ENCODE data around the gene GBP6.
"Not testable (repeated sequence)": the region's sequence is repeated elsewhere in the genome, so short reads cannot be mapped to it uniquely, and the experiment has no call there.

The GBP6 gene, protein sequence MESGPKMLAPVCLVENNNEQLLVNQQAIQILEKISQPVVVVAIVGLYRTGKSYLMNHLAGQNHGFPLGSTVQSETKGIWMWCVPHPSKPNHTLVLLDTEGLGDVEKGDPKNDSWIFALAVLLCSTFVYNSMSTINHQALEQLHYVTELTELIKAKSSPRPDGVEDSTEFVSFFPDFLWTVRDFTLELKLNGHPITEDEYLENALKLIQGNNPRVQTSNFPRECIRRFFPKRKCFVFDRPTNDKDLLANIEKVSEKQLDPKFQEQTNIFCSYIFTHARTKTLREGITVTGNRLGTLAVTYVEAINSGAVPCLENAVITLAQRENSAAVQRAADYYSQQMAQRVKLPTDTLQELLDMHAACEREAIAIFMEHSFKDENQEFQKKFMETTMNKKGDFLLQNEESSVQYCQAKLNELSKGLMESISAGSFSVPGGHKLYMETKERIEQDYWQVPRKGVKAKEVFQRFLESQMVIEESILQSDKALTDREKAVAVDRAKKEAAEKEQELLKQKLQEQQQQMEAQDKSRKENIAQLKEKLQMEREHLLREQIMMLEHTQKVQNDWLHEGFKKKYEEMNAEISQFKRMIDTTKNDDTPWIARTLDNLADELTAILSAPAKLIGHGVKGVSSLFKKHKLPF

DNA sequence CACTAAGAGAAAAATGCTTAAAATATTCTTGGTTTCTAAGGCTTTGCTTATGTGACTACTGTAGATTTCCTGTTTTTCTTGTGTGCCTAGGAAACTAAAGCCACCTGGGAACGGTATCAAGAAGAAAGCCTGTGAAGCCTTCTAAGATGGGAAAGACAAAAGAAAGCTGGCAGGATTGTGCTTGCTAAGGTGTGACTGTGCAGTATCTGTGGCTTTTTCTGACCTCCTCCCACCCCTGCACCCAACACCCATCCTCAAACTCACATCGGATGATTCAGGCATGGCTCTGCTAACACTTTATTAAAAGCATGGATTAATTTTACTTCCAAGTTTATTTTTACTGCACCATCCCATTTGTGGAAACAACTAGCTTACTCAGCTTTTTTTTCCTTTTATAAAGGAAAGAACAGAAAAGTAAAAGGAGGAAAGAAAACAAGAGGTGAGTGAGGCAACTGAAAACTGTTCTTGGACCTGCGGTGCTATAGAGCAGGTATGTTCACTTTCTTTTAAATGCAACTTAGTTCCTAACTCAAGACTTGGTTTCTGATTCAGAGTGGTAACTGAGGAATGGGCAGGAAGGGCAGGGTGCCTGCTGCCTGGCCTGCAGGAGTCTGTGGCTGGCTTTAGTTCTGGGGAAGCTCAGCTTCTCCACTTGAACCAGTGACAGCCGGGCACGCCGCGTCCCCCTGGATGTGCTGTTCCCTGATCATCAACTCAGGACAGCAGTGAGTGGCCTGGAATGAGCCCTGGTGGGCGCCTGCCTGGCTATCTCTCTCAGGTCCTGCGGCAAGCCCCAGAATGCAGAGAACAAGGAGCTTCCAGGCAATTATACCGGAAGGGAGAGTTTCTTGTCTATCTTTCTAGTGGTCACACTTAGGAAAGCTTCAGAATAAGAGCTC is at the start of gene GBP6:
Gene GBP6, plus strand, starts transcription at position 422 of the 899 bp plus-strand sequence. CDS start 4,493 bp downstream, outside the sequence.
- no peak for DNase-seq (ENCODE audit: low read depth in 3 of 3, low spot score in 1 of 3)

DNA sequence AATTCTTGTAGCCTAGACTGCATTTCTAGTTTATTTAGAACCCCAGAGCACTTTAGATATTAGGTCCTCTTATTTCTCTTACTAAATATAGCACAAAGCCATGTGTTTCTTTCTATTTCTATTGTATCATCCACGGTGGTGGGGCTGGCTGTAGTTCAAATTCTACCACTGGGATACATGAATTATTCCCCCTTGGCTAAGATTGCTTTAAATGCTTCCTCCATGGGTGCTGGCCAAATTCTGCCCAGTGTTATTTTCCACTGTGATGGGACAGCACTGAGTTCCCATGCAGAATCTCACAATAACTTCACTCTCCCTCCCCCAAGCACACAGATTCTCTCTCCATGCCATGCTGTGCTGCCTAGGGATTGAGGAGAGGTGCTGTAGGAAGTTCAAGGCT is 41.5 kb upstream of the GBP6 start:
- DNase-seq (ENCODE audit: low read depth in 3 of 3, low spot score in 1 of 3), result no peak

DNA sequence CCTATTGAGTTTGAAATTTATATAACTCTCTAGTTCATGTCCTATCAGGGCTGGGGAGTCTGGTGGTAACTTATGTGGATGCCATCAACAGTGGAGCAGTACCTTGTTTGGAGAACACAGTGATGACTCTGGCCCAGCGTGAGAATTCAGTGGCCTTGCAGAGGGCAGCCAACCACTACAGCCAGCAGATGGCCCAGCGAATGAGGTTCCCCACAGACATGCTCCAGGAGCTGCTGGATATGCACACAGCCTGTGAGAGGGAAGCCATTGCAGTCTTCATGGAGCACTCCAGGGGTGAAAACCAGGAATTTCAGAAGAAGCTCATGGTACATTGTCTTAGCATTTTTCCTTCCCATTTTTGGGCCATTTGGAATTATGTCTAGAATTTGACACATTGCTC is 32.0 kb upstream of the GBP6 start:
- DNase-seq (ENCODE audit: low read depth in 3 of 3, low spot score in 1 of 3), result no peak

DNA sequence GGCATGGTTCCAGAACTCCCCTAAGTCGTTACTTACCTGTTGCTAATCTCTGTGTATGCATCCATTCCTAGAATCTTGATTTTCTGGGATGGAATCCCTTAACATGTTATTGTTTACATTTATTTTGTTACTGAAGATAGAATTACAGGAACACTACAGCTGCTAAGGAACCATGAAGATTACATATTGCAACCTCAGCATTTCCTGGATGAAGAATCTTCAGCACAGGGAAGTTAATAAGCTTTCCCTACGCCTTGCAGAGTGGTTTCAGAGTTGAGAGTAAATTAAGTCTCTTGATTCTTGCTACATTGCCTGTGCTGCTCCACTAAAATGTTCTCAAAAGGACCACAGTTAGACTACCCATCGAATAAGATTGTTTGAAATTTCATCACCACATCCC is 31.4 kb upstream of the GBP6 start:
- DNase-seq (ENCODE audit: low read depth in 3 of 3, low spot score in 1 of 3), result no peak

DNA sequence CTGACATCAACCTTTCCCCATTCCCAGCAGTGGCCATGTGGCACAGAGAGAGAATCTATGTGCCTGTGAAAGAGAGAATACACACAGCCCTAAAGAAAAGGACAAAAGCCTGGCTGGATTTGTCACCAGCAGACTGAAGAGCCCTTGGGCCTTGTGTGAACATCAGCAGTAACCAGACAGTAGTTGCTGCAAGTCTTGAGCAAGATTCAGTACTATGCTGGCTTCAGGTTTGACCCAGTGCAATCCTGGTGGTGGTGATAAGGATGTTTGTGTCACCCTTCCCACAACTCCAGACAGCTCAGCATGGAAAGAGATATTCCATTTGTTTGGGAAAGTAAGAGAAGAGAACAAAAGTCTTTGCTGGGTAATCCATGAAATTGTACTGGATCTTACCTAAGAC is 28.4 kb upstream of the GBP6 start:
- DNase-seq (ENCODE audit: low read depth in 3 of 3, low spot score in 1 of 3), result no peak

DNA sequence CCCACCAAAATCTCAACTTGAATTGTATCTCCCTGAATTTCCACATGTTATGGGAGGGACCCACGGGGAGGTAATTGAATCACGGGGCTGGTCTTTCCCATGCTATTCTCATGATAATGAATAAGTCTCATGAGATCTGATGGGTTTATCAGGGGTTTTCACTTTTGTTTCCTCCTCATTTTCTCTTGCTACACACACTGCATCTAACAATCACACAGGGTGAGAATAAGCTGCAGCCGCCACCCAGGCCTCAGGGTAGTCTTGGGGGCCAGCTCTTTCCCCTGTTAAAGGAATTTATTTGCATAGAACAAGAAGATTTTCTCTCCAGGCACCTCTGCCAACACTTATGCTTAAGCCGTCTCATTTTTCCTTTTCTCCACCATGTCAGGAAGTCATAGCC is 26.0 kb upstream of the GBP6 start:
- DNase-seq (ENCODE audit: low read depth in 3 of 3, low spot score in 1 of 3), result no peak

DNA sequence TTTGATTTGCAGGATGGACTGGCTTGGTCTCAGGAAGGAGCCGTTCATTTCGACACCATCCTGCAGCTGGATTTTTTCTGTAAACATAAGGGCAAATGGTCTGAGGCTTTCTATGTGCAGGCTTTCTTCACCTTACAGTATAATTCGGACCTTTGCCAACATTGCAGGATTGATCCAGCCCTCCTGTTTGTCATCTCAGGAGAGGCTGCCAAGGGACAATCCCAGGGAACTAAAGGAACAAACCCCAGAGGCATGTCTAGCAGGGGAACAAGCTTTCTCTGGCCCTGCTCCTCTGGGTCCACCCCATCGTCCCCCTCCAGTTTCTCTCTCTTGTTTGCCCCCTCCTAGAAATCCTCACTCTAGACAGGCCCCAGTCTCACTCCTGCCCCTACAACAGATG is 24.8 kb upstream of the GBP6 start:
- no peak for DNase-seq (ENCODE audit: low read depth in 3 of 3, low spot score in 1 of 3)

DNA sequence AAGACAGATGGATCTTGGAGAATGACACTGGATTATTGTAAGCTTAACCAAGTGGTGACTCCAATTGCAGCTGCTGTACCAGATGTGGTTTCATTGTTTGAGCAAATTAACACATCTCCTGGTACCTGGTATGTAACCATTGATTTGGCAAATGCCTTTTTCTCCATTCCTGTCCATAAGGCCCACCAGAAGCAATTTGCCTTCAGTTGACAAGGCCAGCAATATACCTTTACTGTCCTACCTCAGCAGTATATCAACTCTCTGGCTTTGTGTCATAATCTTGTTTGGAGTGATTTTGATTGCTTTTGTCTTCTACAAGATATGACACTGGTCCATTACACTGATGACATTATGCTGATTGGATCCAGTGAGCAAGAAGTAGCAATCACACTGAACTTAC is 18.4 kb upstream of the GBP6 start:
- DNase-seq (ENCODE audit: low read depth in 3 of 3, low spot score in 1 of 3), result not testable (repeated sequence)

DNA sequence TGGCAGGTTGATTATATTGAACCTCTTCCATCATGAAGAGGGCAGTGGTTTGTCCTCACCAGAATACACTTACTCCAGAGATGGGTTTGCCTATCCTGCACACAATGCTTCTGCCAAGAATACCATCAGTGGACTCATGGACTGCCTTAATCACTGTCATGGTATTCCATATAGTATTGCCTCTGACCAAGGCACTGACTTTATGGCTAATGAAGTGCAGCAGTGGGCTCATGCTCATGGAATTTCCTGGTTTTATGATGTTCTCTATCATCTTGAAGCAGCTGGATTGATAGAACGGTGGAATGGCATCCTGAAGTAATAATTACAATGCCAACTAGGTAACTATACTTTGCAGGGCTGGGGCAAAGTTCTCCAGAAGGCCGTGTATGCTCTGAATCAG is 16.6 kb upstream of the GBP6 start:
- DNase-seq (ENCODE audit: low read depth in 3 of 3, low spot score in 1 of 3), result no peak

DNA sequence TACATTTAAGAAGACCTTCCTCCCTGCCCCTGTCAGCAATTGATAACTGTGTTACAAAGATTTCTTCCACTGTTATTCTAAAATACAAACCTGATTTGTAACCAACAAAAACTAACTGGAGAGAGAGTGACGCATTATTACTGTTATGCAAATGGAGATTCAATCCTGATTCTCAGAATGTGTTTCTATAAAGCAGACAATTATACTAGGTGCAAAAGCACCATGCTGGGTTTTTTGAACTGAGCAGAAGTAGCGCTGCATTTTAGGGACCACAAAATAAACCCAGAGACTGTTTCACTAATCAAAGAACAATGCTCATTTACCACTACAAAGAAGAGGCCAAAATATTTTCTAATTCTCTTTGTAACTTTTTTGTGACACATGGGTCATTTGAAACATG is 13.6 kb upstream of the GBP6 start:
- no peak for DNase-seq (ENCODE audit: low read depth in 3 of 3, low spot score in 1 of 3)

DNA sequence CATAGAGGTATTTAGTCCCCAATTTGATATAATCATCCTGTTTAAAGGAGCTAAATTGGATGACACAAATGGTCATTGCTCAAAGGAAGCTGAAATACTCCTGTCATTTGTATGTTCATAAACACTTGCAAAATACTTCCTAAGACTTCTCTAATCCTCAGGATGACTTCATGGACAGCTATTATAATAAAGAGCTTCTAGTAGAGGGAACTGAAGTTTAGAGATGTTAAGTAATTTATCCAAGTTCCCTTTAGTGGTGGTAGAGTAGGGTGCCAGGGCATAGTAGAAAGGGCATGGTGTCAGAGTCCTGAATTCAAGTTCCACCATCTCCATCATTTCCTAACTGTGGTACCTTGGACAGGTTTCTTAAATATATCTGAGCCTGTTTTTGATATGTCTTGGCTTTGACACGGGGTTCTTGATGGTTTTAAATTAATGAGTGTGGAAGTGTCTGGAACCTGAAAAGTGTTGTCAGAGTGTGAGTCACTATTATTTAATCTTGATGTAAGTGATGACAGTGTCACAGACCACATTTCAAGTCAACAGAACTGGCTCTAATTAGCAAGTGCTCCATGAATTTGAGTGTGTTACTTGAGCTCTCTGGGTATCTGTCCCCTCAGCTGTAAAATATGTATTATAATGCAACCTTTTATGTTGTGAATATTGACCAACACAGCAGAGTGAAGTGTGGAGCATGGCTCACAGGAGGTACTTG is 12.1 kb upstream of the GBP6 start:
- no peak for DNase-seq (ENCODE audit: low read depth in 3 of 3, low spot score in 1 of 3)

DNA sequence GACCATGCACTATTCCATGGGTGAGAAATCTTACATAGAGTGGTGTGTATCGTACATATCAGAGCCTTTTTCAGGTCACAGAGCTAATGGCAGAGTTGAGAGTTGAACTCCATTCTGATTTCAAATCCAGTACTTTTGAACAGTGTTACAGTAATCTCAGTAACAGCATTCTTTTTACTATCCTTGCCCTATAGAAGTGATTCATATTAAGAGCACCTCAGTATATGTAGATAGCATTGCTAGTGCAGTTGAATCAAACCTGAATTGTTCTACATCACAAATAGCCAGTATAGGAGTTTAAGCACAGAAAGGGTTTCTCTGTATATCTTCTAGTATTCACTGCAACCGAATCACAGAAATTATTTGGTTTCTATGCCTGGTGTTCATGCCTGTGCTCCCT is 11.4 kb upstream of the GBP6 start:
- no peak for DNase-seq (ENCODE audit: low read depth in 3 of 3, low spot score in 1 of 3)

DNA sequence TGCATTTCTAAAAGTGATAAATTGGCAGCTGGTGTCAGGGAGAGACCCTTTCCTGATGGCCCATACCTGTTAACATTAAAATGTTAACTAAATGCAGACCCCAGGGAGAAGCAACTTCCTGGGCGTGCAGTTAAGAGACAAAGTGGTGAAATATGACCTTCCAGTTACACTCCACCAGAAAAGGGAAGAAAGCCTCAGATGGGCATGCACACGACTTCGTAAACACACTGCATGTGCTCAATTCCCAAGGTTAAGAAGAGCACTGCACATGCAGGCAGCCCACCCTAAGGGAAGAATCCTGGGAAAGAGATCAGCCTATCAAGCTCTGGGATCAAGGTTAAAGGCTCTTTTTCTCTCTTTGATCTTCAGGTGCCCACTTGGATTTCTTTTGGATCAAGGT is 9.7 kb upstream of the GBP6 start:
- DNase-seq (ENCODE audit: low read depth in 3 of 3, low spot score in 1 of 3), result no peak

DNA sequence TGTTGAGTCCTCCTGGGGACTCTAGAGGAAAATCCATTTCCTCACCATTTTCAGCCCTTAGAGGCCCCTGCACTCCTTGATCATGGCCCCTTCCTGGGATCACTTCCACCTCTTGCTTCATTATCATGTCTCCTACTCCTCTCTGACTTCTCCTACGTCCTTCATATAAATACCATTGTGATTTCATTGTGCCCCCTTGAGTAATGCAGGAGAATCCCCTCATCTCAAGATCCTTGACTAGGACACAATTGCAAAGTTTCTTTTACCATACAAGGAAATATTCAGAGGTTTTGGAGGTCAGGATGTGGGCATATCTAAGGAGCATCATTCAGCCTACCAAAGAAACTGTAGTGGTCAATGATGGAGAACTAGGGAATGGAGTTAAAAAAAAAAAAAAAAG is 8.8 kb upstream of the GBP6 start:
- DNase-seq (ENCODE audit: low read depth in 3 of 3, low spot score in 1 of 3), result no peak

DNA sequence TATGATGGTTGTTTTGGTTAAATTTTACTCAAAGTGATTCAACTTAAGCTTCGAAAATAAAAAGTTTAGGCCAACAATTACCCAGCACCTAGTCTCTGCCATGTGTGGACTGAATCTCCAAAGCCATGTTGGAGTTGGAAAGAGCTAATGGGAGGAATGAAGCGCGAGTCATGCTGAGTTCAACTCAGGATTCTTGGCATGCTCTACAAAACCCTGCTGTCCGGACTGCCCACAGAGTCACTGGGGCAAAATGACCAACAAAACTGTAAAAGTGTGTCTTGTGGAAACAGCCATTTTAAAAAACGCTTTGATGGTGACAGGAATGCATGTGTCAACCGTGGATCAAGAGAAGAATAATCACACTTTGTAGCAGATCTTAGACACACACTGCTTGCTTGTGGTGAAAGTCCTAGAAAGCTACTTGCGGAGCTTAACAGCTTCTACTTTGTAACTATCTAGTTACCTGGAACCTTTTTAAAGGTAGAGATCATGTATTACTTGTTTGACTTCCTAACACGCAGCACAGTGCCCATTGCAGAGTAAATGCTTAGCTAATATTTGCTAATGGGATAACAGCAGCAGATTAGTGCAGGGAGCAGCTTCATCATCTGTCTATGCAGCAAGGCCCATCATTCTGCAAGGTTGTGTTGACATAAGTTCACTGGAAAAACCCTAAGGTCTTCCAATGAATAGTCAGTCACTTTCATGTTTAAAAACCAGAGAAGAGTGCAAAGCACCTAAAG is 7.0 kb upstream of the GBP6 start:
- DNase-seq (ENCODE audit: low read depth in 3 of 3, low spot score in 1 of 3), result no peak

DNA sequence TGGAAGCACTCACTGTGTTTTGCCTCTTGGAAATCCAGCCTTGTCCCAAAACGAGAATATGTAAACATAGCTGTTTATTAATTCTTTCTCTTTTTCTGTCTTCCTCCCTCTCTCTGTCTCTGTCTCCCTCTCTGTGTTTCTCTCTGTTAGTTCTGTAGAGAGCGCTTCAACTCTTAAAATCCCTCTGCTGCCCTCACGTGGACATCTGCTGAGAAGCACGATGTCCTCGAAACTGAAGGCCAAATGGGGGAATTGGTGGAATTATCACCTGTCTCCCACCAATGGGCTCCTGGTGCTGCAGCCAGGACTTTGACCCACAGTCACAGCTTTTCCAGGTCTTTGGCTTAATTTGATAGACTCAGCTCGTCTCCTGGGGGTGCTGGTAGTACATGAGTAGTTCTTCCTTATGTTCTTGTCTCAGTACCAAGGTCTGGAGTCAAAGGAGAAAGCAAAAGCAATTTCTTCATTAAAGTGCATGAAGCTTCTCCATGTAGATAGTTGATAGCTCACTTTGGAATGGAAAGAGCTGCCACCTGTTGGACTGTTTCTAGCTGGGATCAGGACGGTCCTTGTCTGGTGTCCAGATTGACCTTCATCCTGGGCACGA is 5.5 kb upstream of the GBP6 start:
- DNase-seq (ENCODE audit: low read depth in 3 of 3, low spot score in 1 of 3), result peak; percentile 62 to 73 (median 72)

DNA sequence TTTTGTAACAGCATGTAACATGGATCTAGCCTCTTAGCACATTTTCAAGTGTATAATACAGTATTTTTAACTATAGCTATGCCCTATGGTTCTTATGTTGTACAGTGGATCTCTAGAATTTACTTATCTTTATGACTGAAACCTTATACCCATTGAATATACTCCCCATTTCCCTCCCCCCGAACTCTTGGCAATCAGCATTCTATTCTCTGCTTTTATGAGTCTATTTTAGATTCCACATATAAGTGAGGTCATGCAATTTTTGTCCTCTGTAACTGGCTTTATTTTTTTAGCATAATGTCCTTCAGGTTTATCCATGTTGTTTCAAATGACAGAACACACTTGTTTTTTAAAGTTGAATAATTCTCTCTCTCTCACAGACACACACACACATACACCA is 3.1 kb upstream of the GBP6 start:
- DNase-seq (ENCODE audit: low read depth in 3 of 3, low spot score in 1 of 3), result no peak

DNA sequence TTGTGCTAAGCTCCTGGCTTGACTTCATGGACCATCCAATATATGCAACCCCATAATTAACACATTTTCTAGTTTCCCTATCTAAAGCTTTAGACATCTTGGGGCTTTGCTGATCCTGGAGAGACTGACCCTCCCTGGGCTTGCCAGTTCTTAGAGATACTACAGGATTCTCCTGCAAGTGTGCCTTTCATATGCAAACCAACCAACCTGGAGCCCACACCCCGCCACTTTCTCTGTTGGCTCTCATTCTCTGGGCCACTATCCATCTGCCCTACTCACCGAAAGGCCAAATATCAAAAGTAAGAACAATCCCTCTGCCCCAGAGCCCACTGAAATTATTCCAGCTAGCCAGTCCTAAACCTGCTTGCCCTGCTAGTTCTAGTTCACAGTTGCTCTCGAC is 2.2 kb upstream of the GBP6 start:
- DNase-seq (ENCODE audit: low read depth in 3 of 3, low spot score in 1 of 3), result no peak

DNA sequence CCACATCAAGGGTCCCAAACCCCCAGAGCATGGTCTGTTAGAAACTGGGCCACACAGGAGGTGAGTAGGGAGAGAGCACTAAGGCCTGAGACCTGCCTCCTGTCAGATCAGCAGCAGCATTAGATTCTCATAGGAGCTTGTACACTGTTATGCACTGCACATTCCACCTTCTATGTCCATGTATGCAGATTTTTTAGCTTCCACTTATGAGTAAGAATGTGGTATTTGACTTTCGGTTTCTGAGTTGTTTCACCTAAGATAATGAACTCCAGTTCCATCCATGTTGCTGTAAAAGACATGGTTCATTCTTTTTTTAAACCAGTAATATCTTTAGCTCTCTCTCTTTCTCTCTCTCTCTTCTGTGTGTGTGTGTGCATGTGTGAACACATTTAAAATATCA is 663 bp upstream of the GBP6 start:
- no peak for DNase-seq (ENCODE audit: low read depth in 3 of 3, low spot score in 1 of 3)

DNA sequence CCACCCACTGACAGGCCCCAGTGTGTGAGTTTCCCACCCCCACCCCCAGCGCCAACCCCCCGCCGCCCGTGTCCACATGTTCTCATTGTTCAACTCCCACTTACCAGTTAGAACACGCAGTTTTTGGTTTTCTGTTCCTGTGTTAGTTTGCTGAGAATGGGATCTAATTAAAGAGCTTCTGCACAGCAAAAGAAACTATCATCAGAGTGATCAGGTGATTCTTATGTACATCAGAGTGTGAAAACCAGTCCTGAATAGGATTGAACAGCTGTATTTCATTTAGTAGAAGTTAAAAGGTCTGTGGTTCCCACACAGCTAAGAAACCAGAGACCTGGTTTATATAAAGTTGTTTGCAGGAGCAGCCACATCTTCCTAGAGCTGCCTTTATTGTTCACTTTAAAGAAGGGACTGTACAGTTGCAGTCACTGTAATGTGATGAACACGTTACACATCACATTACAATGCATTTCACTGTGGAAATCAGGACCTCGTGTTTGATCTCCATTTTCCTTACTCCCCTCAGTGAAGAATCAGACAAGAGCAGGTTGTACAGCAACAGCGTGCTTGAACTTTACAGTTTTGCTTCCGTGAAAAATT is 1.2 kb downstream of the GBP6 start:
- DNase-seq (ENCODE audit: low read depth in 3 of 3, low spot score in 1 of 3), result no peak

All from stimulated activated CD4-positive, alpha-beta T cell treated with anti-CD3 and anti-CD28 coated beads, TNF-alpha, amount 100 ng/mL, for 1 hour (primary cell).